ENCODE data around the gene COQ6.
"Not testable (repeated sequence)": the region's sequence is repeated elsewhere in the genome, so short reads cannot be mapped to it uniquely, and the experiment has no call there.

COQ6 gene

DNA sequence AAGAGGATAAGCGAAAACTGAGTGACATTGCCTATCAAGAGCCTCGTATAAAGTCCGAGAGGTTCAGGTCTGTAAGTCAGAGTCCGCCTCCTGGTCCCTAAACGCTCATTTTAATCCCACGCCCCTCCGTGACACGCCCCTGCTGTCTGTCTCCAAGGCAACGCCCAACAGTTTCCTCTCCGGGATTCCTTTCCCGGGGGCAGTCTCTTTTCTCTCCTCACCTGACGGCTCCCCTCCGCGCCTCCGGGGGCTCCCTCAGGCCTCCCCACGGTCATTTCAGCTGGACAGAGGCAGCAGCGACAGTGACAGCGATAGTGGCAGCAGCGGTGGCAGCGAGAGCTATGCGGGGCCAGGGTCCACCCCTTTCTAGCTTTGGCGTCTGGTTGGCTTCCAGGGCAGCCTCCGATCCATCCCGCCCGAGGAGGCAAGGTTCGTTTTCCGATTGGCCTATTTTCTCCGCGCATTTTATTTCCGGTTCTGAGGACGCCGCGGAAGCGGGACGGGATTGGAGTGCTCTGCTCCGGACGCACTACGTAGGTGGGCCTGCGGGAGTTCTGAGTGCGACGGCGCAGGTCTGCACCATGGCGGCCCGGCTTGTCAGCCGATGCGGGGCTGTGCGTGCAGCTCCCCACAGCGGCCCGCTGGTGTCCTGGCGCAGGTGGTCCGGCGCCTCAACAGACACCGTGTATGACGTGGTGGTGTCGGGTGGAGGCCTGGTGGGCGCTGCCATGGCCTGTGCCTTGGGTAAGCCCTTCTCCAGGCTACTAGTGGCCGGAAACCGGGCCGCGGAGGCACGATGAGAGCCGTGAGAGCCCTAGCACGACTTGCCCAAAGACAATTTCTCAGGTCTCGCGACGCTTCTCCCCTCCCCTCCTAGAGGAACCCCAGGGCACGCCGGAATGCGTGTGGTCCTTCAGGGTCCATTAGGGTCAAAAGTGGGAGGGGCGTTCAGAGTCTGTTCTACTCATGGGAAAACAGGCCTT lies at the start of gene COQ6, which contains the start of gene FAM161B:
TSS of gene COQ6 (plus strand) at position 551 of the 983 bp plus-strand sequence. CDS start at position 582, 31 bp downstream.
TSS of gene FAM161B (minus strand) at position 343 of the 983 bp plus-strand sequence. CDS start at position 275, 68 bp downstream.
- peak; percentile 69 to 81 for DNase-seq (ENCODE audit: low read depth in 2 of 2)

DNA sequence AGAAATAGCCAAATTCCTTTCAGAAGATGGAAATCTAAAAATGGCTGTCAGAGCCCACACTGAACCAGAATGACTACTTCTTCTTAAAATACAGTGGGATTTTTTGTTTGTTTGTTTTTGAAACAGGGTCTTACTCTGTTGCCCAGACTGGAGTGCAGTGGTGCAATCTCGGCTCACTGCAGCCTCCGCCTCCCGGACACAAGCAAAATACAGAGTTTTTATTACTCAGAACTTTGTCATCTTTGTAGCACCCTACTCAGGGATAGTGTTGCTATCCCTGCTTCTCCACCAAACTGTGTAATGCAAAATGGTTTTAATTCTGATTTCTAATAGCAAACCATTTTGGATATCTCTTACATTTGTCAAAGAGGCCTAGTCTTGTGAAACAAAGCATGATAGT lies 47.1 kb upstream of the COQ6 start:
- DNase-seq (ENCODE audit: low read depth in 2 of 2) = no peak

DNA sequence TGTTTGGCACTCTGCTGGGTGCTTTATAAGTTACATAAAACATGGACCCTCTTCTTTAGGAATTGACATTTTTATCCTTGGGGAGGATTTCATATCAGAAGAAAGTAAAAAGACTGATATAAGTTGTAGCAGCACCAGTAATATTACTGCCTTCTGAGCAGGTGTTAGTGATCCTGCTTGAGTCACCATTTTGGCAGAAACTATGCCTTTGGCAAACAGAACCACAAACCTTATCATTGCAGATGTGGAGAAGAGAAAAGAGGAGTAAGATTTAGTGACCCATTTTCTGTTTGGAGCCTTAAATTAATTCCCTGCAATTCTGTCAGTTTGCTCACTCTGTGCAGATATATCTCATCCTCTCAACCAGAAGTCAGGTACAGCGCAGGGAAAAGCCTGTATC lies 40.4 kb upstream of the COQ6 start:
- no peak for DNase-seq (ENCODE audit: low read depth in 2 of 2)

DNA sequence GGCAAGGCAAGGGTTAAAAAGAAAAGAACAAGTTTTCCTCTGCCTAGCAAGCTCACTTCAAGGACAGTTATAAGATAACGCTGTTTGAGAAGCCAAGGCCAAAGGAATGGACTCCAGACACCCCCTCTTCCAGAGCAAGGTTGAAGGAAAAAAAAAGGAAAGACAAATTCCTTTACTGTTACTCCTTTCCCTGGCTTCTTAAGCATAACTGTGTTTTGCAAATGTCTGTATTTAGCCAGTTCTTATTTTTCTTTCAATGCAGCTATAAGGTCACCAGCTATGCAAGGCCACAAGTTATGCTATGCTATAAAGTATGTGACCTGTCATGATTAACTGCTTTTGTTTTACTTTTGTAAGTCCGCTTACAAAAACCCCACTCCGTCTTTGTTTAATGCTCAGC lies 36.8 kb upstream of the COQ6 start:
- DNase-seq (ENCODE audit: low read depth in 2 of 2) = no peak

DNA sequence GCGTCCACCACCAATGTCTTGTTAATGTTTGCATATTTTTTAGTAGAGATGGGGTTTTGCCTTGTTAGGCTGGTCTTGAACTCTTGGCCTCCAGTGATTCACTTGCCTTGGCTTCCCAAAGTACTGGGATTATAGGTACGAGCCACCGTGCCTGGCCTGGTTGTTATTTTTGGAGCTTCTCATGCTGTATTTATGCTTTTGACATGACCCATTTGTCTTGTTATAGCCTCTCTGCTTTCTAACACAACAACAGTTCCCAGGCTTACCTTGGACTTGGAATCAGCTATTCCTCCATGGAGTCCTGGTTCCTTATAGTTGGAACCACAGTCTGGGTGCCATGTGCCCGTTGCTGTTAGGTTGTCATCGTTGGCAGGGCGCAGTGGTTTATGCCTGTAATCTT lies 33.8 kb upstream of the COQ6 start:
- no peak for DNase-seq (ENCODE audit: low read depth in 2 of 2)

DNA sequence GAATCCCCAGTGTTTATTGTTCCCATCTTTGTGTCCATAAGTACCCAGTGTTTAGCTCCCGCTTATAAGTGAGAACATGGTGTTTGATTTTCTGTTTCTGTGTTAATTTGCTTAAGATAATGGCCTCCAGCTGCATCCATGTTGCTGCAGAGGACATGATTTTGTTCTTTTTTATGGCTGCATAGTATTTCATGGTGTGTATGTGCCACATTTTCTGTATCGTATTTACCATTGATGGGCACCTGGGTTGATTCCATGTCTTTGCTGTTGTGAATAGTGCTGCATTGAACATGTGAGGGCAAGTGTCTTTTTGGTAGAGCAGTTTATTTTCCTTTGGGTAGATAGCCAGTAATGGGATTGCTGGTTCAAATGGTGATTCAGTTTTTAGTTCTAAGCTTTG lies 30.6 kb upstream of the COQ6 start:
- not testable (repeated sequence) for DNase-seq (ENCODE audit: low read depth in 2 of 2)

DNA sequence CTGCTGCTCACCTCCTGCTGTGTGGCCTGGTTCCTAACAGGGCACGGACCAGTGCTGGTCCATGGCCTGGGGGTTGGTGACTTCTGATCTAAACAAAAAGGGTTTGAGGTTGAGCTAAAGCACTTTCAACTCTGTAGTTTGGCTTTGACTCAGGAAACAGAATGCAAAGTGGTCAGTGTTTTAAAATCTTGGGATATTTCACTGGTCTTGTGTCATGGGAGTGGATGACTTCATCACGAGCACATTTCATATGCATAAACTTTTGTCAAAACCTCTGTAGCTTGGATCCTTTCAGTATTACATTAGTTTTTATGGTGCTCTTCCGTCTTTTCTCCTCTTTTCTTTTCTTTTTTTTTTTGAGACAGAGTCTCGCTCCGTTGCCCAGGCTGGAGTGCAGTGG lies 25.8 kb upstream of the COQ6 start:
- no peak for DNase-seq (ENCODE audit: low read depth in 2 of 2)

- DNase-seq (ENCODE audit: low read depth in 2 of 2) = no peak
Observed at GRCh38 chr14:73935666-73936065, 14.4 kb upstream of the COQ6 start.

GRCh38 chr14:73936548-73936947 lies 13.6 kb upstream of the COQ6 start:
- DNase-seq (ENCODE audit: low read depth in 2 of 2) = no peak

GRCh38 chr14:73937012-73937411 lies 13.1 kb upstream of the COQ6 start:
- DNase-seq (ENCODE audit: low read depth in 2 of 2) = no peak

- no peak for DNase-seq (ENCODE audit: low read depth in 2 of 2)
Observed at GRCh38 chr14:73942180-73942579, 7.9 kb upstream of the COQ6 start.

- no peak for DNase-seq (ENCODE audit: low read depth in 2 of 2)
Observed at GRCh38 chr14:73943083-73943482, 7.0 kb upstream of the COQ6 start.

GRCh38 chr14:73944432-73945158 lies 5.5 kb upstream of the COQ6 start:
- DNase-seq (ENCODE audit: low read depth in 2 of 2) = no peak

- DNase-seq (ENCODE audit: low read depth in 2 of 2) = no peak
Observed at GRCh38 chr14:73945159-73945670, 4.9 kb upstream of the COQ6 start.

DNA sequence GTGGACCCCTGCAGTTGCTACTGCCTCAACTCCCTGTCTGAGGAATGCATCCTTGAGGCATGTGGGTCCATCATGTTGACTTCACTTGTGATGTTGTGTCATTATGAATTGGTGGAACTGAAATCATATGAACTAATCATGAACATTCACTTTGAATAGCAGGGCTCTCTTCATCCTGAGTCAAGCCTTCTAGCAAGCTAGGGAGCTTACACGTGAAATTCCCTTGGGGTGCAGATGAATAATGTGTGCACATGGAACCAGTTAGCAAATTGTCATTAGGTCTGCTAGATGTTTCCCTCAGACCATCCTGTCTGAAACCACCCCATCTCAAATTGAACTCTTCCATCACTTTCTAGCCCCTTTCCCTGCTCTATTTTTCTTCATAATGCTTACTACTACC lies 3.6 kb downstream of the COQ6 start:
- DNase-seq (ENCODE audit: low read depth in 2 of 2) = no peak

DNA sequence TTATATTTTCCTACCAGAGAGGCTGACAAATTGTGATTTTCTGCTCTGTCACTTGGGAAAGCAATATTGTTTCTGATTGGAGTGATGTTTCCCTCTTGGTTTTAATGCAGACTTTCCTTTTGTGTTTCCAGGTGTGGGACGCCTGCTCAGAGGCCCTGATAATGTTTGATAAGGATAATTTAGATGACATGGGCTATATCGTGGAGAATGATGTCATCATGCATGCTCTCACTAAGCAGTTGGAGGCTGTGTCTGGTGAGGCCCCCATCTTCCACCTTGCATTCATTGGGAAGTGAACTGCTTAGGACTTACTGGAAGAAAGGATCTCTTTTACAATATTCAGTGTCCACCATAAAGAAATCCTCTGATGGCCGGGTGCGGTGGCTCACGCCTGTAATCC lies 5.6 kb downstream of the COQ6 start:
- no peak for DNase-seq (ENCODE audit: low read depth in 2 of 2)

- DNase-seq (ENCODE audit: low read depth in 2 of 2) = no peak
Observed at GRCh38 chr14:73958591-73958990, 8.5 kb downstream of the COQ6 start.

- no peak for DNase-seq (ENCODE audit: low read depth in 2 of 2)
Observed at GRCh38 chr14:73961192-73961591, 11.1 kb downstream of the COQ6 start.

DNA sequence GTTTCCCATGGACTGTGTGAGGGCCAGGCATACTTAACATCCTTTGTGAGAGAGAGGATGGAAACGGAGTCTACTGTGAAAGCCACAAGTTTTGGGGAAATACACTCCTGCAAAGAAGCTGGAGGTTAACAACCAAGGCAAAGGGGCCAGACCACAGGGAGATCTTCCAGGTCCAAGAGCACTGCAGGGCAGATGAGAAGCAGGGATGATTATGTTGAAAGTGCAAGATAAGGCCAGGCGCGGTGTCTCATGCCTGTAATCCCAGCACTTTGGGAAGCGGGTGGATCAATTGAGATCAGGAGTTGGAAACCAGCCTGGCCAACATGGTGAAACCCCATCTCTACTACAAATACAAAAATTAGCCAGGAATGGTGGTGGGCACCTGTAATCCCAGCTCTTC lies 15.1 kb downstream of the COQ6 start:
- DNase-seq (ENCODE audit: low read depth in 2 of 2) = no peak

DNA sequence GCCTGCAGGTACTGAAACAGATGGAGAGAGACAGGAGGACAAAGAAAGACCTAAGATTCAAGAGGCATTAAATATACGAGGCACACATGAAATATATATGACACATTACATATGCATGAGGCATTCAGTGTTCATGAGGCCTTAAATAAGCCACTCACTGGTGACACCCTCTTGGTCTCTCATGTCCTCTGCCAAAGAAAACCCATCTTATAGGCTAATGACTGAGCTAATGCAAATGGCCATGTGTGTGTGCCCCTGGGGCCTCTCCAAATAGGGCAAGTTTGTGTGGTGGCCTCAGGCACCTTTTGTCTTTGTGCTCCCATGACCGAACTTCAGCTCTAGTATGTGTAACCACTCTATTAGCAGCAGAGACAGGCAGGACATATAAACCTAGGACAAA lies 18.8 kb downstream of the COQ6 start:
- DNase-seq (ENCODE audit: low read depth in 2 of 2) = no peak

DNA sequence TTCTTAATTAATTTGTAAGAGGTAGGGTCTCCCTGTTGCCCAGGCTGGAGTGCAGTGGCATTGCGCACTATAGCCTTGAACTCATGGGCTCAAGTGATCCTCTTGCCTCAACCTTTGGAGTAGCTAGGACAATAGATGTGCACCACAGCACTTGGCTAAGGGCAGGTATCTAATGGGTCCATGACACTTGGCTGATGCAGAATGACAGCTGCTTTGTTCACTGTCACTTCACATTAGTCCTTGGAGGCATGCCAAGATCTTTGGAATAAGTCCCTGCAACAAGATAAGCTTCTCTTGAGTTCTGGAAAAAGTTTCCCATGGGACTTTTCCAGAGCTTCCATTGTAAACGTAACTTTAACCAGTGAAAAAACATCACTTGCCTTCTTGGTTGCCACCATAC lies 23.4 kb downstream of the COQ6 start:
- DNase-seq (ENCODE audit: low read depth in 2 of 2) = no peak

DNA sequence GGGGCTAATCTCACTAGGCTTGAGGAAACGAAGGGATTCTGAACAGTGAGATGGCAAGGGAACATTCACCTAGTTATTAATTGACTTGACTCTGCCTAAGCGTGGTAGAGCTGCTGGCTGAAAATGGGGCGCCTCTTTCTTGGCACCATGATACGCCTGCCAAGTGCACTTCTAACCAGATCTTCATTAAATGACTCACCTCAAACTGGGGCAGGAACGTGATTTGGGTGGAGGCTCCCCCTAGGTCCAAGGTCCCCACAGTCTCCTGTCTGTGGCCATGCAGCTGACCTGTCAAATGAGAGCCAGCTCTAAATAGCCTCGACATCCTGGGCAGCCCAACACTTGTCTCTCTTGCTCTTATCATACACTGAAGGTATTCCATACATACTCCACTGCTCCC lies 26.0 kb downstream of the COQ6 start:
- DNase-seq (ENCODE audit: low read depth in 2 of 2) = no peak

GRCh38 chr14:73977896-73978295 lies 27.8 kb downstream of the COQ6 start:
- no peak for DNase-seq (ENCODE audit: low read depth in 2 of 2)
